ENCODE data around the gene RACGAP1. TPM values are rescaled to one million over a fixed set of nuclear protein-coding genes. Genes with fewer than 3 reads are reported as not detected.

The RACGAP1 gene
- total RNA-seq, 1 experiment from 2014 or later = 78.6 TPM

DNA sequence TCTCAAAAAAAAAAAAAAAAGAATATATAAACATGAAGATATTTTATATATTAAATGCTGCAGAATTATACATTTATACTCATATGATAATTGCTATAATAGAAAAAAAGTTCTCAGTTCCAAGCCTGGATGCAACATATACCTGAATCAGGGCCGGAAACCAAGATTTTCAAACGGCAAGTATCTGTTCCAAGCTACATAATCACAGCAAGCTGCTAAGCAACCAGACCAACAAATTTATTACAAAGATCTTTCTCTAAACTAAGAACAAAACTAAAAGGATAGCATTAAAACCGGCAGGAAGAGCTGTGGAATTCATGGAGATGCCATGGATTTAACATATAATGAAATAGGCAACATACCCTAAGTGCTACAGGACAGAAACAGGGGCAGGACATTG lies 7.1 kb downstream of the RACGAP1 start:
- Histone ChIP-seq H3K27ac (ENCODE audit: low read length) (no peak overlapping the region), H3K79me2 (ENCODE audit: low read length) (peaks cover 95% of the 10 kb centered on the region), H3K27me3 (ENCODE audit: low read length) (no peaks in the 10 kb centered on the region), H2AFZ (ENCODE audit: low read length) (no peak overlapping the region), H3K36me3 (ENCODE audit: insufficient read depth, low read length) (peaks cover 28% of the 10 kb centered on the region; the same call in 1 of the 2 replicates), H3K4me1 (ENCODE audit: low read length) (peaks cover 25% of the 10 kb centered on the region), H3K9ac (ENCODE audit: low read length) (no peak overlapping the region), H3K9me3 (ENCODE audit: low read length) (no peaks in the 10 kb centered on the region), H3K4me3 (ENCODE audit: low read length) (no peak overlapping the region), H3K9me2 (replicated peaks; ENCODE audit: insufficient read depth, low read length) (no peaks in the 10 kb centered on the region), H4K20me1 (ENCODE audit: insufficient read depth, low read depth, low read length) (no peaks in the 10 kb centered on the region), H3K4me2 (ENCODE audit: low read depth, low read length, poor library complexity, severe bottlenecking) (no peak overlapping the region)
- no peak for DNase-seq

DNA sequence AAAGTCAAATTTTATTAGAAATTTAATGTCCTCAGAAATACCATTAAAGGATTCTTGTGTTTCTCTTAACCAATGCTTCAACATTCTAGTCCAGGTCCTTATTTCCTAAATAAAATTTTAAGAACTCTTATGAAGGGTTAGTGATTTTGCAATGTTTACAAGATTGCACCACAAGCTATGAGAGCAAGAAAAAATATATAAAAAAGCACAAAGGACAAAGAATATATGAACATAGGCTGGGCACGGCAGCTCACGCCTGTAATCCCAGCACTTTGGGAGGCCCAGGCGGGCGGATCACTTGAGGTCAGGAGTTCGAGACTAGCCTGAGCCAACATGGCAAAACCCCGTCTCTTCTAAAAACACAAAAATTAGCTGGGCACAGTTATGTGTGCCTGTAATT lies 7.7 kb downstream of the RACGAP1 start:
- Histone ChIP-seq H3K36me3 (ENCODE audit: insufficient read depth, low read length) (peaks cover 25% of the 10 kb centered on the region; the same call in 1 of the 2 replicates), H3K4me3 (ENCODE audit: low read length) (no peak overlapping the region), H4K20me1 (ENCODE audit: insufficient read depth, low read depth, low read length) (no peaks in the 10 kb centered on the region), H3K27ac (ENCODE audit: low read length) (no peak overlapping the region), H3K4me2 (ENCODE audit: low read depth, low read length, poor library complexity, severe bottlenecking) (no peak overlapping the region), H3K9ac (ENCODE audit: low read length) (no peak overlapping the region), H3K4me1 (ENCODE audit: low read length) (peaks cover 20% of the 10 kb centered on the region), H3K79me2 (ENCODE audit: low read length) (peaks cover 94% of the 10 kb centered on the region), H3K9me3 (ENCODE audit: low read length) (no peaks in the 10 kb centered on the region), H2AFZ (ENCODE audit: low read length) (no peak overlapping the region), H3K27me3 (ENCODE audit: low read length) (no peaks in the 10 kb centered on the region), H3K9me2 (replicated peaks; ENCODE audit: insufficient read depth, low read length) (no peaks in the 10 kb centered on the region)
- DNase-seq = no peak

DNA sequence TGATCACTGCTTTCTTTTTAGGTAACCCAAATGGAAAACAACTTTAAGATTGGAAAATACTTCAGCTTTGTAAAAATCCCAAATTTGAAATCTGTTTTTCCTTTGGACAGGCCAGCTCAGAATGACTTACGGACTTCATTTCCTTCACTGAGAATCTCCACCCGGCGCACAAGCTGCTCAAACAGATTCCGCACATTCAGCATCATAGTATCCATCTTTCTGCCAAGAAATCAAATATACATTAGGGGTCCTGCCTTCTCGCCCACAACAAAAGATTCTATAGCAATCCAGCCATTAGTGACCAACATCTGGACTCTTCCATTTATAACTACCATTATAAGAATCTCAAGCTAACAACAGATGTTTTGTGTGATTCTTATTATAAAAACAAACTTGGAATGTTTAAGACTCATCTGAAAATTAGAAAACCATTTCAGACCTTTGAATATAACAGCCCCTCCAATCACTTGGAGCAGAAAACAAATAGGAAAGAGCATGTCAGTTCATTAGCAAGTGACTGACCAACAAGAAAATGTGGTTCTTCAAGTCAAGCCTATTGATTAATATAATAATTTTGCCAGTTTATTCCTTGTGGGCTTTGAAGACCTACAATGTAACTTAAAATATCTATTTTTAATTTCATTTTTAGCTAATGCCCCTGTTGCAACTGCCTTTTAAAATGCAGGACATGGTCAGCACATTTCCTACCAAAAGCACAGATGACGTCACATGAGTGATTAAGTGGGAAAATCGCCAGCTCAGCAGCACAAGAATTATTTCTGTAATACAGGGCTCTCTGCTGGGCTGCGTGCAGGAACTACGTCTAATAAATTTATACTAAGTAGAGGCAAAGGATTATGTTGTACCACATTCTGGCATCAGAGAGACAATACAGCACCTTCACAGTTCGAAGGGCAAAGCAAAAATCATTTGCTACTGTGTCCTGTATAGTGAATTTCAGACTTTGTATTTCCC lies 8.5 kb downstream of the RACGAP1 start:
- DNase-seq = no peak
- Histone ChIP-seq H3K27ac (ENCODE audit: low read length) (no peak overlapping the region), H2AFZ (ENCODE audit: low read length) (no peak overlapping the region), H3K4me2 (ENCODE audit: low read depth, low read length, poor library complexity, severe bottlenecking) (no peak overlapping the region), H3K4me3 (ENCODE audit: low read length) (no peak overlapping the region), H3K4me1 (ENCODE audit: low read length) (peaks cover 15% of the 10 kb centered on the region), H4K20me1 (ENCODE audit: insufficient read depth, low read depth, low read length) (no peaks in the 10 kb centered on the region), H3K9me3 (ENCODE audit: low read length) (no peaks in the 10 kb centered on the region), H3K79me2 (ENCODE audit: low read length) (peaks cover 88% of the 10 kb centered on the region), H3K36me3 (ENCODE audit: insufficient read depth, low read length) (peaks cover 25% of the 10 kb centered on the region; the same call in 1 of the 2 replicates), H3K9ac (ENCODE audit: low read length) (no peak overlapping the region), H3K27me3 (ENCODE audit: low read length) (no peaks in the 10 kb centered on the region), H3K9me2 (replicated peaks; ENCODE audit: insufficient read depth, low read length) (no peaks in the 10 kb centered on the region)

DNA sequence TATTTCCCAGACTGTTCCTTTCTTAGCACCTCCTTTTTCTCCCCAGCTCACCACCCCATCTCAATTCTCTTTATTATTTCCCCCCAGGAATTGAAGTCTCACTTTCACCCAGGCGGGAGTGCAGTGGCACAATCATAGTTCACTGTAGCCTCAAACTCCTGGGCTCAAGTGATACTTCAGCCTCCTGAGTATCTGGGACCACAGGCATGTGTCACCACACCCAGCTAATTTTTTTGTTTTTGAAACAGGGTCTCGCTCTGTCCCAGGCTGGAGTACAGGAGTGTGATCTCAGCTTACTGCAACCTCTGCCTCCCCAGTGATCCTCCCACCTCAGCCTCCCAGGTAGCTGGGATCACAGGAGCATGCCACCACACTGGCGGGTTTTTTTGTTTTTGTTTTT lies 11.0 kb downstream of the RACGAP1 start:
- Histone ChIP-seq H3K36me3 (ENCODE audit: insufficient read depth, low read length) (peaks cover 23% of the 10 kb centered on the region; the same call in 1 of the 2 replicates), H3K4me2 (ENCODE audit: low read depth, low read length, poor library complexity, severe bottlenecking) (no peak overlapping the region), H3K27ac (ENCODE audit: low read length) (no peak overlapping the region), H3K9me2 (replicated peaks; ENCODE audit: insufficient read depth, low read length) (no peaks in the 10 kb centered on the region), H3K9ac (ENCODE audit: low read length) (no peak overlapping the region), H3K27me3 (ENCODE audit: low read length) (no peaks in the 10 kb centered on the region), H3K4me3 (ENCODE audit: low read length) (no peak overlapping the region), H4K20me1 (ENCODE audit: insufficient read depth, low read depth, low read length) (no peaks in the 10 kb centered on the region), H3K4me1 (ENCODE audit: low read length) (peaks cover 6% of the 10 kb centered on the region), H3K9me3 (ENCODE audit: low read length) (no peaks in the 10 kb centered on the region), H3K79me2 (ENCODE audit: low read length) (peaks cover 78% of the 10 kb centered on the region), H2AFZ (ENCODE audit: low read length) (no peak overlapping the region)
- no peak for DNase-seq

DNA sequence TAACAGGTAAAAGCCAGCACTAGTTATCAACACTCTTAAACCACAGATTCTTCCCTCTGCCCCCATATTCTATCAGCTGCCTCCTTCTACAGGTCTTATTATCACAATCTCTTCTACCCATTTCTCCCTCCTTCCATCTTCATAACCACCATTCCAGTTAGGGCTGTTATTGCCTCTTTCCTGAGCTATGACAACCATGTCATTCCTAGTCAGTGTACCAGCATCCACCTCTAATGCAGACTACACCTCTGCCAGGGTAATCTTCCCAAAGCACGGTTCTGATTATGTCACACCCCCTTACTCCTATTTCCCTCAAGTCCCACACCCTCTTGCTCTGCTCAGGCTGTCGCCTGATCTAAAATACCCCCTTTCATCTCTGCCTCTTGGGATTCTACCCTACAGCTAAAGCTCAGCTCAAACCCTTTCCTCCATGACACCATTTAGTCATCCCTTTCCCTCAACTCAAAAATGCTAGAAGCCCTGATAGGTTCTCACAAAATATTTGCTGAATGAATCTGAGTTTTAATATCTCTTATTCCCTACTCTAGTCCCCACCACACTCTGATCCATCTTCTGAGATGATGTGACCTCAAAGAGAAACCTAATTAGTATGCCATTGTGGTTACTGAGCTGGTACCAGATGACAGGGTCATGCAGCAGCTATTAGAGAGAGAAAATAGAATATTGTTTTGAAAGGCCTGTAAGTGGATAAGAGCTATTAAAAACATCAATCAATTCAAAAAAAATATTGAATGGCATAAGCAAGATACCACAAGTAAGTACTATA lies 11.7 kb downstream of the RACGAP1 start:
- Histone ChIP-seq H4K20me1 (ENCODE audit: insufficient read depth, low read depth, low read length) (no peaks in the 10 kb centered on the region), H2AFZ (ENCODE audit: low read length) (no peak overlapping the region), H3K4me1 (ENCODE audit: low read length) (peaks cover 10% of the 10 kb centered on the region), H3K4me2 (ENCODE audit: low read depth, low read length, poor library complexity, severe bottlenecking) (no peak overlapping the region), H3K36me3 (ENCODE audit: insufficient read depth, low read length) (peaks cover 26% of the 10 kb centered on the region; the same call in 1 of the 2 replicates), H3K4me3 (ENCODE audit: low read length) (no peak overlapping the region), H3K9ac (ENCODE audit: low read length) (no peak overlapping the region), H3K27ac (ENCODE audit: low read length) (no peak overlapping the region), H3K9me3 (ENCODE audit: low read length) (no peaks in the 10 kb centered on the region), H3K9me2 (replicated peaks; ENCODE audit: insufficient read depth, low read length) (no peaks in the 10 kb centered on the region), H3K27me3 (ENCODE audit: low read length) (no peaks in the 10 kb centered on the region), H3K79me2 (ENCODE audit: low read length) (peaks cover 77% of the 10 kb centered on the region)
- no peak for DNase-seq

DNA sequence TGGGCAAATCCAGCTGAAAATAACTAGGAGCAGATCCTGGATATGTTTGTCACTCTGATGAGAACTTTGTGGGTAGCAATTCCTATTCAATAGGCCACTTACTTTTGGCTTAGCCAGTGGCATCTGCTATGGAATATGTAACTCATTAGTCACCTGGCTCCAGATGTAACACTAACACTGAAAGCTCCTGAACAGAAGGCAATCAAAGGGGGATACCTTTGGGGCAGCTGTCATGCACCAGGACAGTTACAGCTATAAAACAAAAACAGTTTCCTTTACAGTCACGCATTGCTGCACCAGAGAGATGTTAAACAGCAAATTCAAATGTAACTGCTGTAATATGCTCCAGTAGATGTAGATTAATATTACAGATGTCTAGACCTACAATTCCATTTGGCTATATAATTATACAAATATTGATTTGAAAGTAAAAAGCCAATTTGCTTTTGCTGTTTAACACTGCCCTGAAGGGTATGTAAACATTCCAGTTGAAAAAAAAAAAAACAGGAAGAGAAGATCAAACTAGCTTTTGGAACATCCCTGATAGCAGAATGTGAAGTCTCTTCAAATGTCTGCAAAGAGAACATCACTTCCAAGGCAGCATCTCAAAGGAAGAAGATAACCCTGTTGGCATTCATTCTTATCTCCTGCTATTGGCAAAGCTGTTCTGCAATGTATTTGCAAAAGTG lies 18.4 kb downstream of the RACGAP1 start:
- H3K9ac ChIP-seq (ENCODE audit: low read length) = peak overlapping the region; percentile 28
- H3K4me2 ChIP-seq (ENCODE audit: low read depth, low read length, poor library complexity, severe bottlenecking) = peak overlapping the region; percentile 53
- H3K79me2 ChIP-seq (ENCODE audit: low read length) = peaks cover 71% of the 10 kb centered on the region
- no peak overlapping the region for H2AFZ ChIP-seq (ENCODE audit: low read length)
- H3K27me3 ChIP-seq (ENCODE audit: low read length) = no peaks in the 10 kb centered on the region
- DNase-seq = no peak
- H3K27ac ChIP-seq (ENCODE audit: low read length) = peak overlapping the region; percentile 77
- no peak overlapping the region; the same call in 1 of the 2 replicates for H3K4me3 ChIP-seq (ENCODE audit: low read length)
- peaks cover 45% of the 10 kb centered on the region for H3K4me1 ChIP-seq (ENCODE audit: low read length)
- H3K36me3 ChIP-seq (ENCODE audit: insufficient read depth, low read length) = peaks cover 54% of the 10 kb centered on the region
- no peaks in the 10 kb centered on the region for H3K9me2 ChIP-seq (replicated peaks; ENCODE audit: insufficient read depth, low read length)
- H3K9me3 ChIP-seq (ENCODE audit: low read length) = no peaks in the 10 kb centered on the region
- H4K20me1 ChIP-seq (ENCODE audit: insufficient read depth, low read depth, low read length) = no peaks in the 10 kb centered on the region

DNA sequence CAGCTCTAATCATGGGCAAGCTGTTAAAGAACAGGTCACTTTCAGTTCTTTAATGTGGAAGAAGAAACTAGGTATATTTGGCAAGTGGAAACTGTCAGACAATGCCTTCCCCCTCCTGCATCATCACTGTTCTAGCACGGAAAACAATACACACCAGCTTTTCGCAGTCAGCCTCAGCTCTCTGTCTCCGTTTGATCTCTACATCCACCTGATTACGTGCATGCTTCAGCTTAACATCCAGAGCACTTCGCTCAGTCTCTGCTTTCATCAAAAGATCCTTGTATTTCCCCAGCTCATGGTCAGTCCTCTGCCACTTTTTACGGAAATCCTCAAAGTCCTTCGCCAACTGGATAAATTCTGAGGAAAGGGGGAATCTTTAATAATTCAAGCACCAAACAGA lies 19.0 kb downstream of the RACGAP1 start:
- peaks cover 69% of the 10 kb centered on the region for H3K79me2 ChIP-seq (ENCODE audit: low read length)
- DNase-seq = no peak
- H3K9ac ChIP-seq (ENCODE audit: low read length) = peak overlapping the region; percentile 18; the same call in 1 of the 2 replicates
- peak overlapping the region; percentile 77 for H3K27ac ChIP-seq (ENCODE audit: low read length)
- no peak overlapping the region for H2AFZ ChIP-seq (ENCODE audit: low read length)
- H3K9me2 ChIP-seq (replicated peaks; ENCODE audit: insufficient read depth, low read length) = no peaks in the 10 kb centered on the region
- H3K4me1 ChIP-seq (ENCODE audit: low read length) = peaks cover 45% of the 10 kb centered on the region
- no peaks in the 10 kb centered on the region for H3K9me3 ChIP-seq (ENCODE audit: low read length)
- H3K27me3 ChIP-seq (ENCODE audit: low read length) = no peaks in the 10 kb centered on the region
- no peaks in the 10 kb centered on the region for H4K20me1 ChIP-seq (ENCODE audit: insufficient read depth, low read depth, low read length)
- peak overlapping the region; percentile 53 for H3K4me2 ChIP-seq (ENCODE audit: low read depth, low read length, poor library complexity, severe bottlenecking)
- peaks cover 59% of the 10 kb centered on the region for H3K36me3 ChIP-seq (ENCODE audit: insufficient read depth, low read length)
- H3K4me3 ChIP-seq (ENCODE audit: low read length) = no peak overlapping the region; the same call in 1 of the 2 replicates

Measured in Karpas-422 (cell line).